ENCODE data around the gene PDE11A. TPM values are rescaled to one million over a fixed set of nuclear protein-coding genes. Genes with fewer than 3 reads are reported as not detected.

PDE11A gene
- total RNA-seq, 2 donors from 2014 or later = 1.5 to 1.9 TPM

- Mint-ChIP-seq H3K36me3 (ENCODE audit: low read depth) (no peaks in the 10 kb centered on the region), H3K9me3 (no peaks in the 10 kb centered on the region), H3K27me3 (ENCODE audit: insufficient read depth) (peaks cover 4% of the 10 kb centered on the region), H3K4me3 (no peak overlapping the region), H3K27ac (no peak overlapping the region), H3K4me1 (peaks cover 9% of the 10 kb centered on the region)
- 100% methylated on average over 1 of the region's 1 CpG for WGBS, 2 experiments (ENCODE audit: insufficient coverage in 1 of 2, insufficient read length in 1 of 2)
- H3K4me1 ChIP-seq (ENCODE audit: control insufficient read depth, insufficient read depth, low read length) = no peaks in the 10 kb centered on the region
- no peaks in the 10 kb centered on the region for H3K36me3 ChIP-seq (ENCODE audit: control insufficient read depth, insufficient read depth, low read length)
- no peak for DNase-seq
- H3K9ac ChIP-seq (ENCODE audit: extremely low read depth, low read length, poor library complexity, severe bottlenecking) = no peak overlapping the region
- no peak overlapping the region for H3K4me3 ChIP-seq (ENCODE audit: low read length)
- H3K9me3 ChIP-seq (ENCODE audit: control insufficient read depth, low read length) = no peaks in the 10 kb centered on the region
- no peak for TF ChIP-seq CTCF (conservative IDR thresholded peaks at IDR 0.05)
- no peak overlapping the region for H3K27ac ChIP-seq (ENCODE audit: low read depth, low read length)
- H3K27me3 ChIP-seq (ENCODE audit: control insufficient read depth, insufficient read depth, low read length, poor library complexity, severe bottlenecking) = no peaks in the 10 kb centered on the region
Measured at GRCh38 chr2:177873915-177874314, 198.7 kb downstream of the PDE11A start.

- no peaks in the 10 kb centered on the region for H3K9me3 ChIP-seq (ENCODE audit: control insufficient read depth, low read length)
- H3K27me3 Mint-ChIP-seq (ENCODE audit: insufficient read depth) = peaks cover 7% of the 10 kb centered on the region
- H3K9me3 Mint-ChIP-seq = no peaks in the 10 kb centered on the region
- H3K4me3 ChIP-seq (ENCODE audit: low read length) = no peak overlapping the region
- DNase-seq = no peak
- no peaks in the 10 kb centered on the region for H3K27me3 ChIP-seq (ENCODE audit: control insufficient read depth, insufficient read depth, low read length, poor library complexity, severe bottlenecking)
- H3K27ac Mint-ChIP-seq = no peak overlapping the region
- no peak overlapping the region for H3K27ac ChIP-seq (ENCODE audit: low read depth, low read length)
- H3K4me1 Mint-ChIP-seq = peaks cover 5% of the 10 kb centered on the region
- no peak for TF ChIP-seq CTCF (conservative IDR thresholded peaks at IDR 0.05)
- H3K36me3 Mint-ChIP-seq (ENCODE audit: low read depth) = no peaks in the 10 kb centered on the region
- no peaks in the 10 kb centered on the region for H3K36me3 ChIP-seq (ENCODE audit: control insufficient read depth, insufficient read depth, low read length)
- no peak overlapping the region for H3K9ac ChIP-seq (ENCODE audit: extremely low read depth, low read length, poor library complexity, severe bottlenecking)
- H3K4me1 ChIP-seq (ENCODE audit: control insufficient read depth, insufficient read depth, low read length) = no peaks in the 10 kb centered on the region
- H3K4me3 Mint-ChIP-seq = no peak overlapping the region
Measured at GRCh38 chr2:177872286-177872685, 200.3 kb downstream of the PDE11A start.

GRCh38 chr2:177869912-177870311, 202.7 kb downstream of the PDE11A start:
- Histone ChIP-seq H3K36me3 (ENCODE audit: control insufficient read depth, insufficient read depth, low read length) (no peaks in the 10 kb centered on the region), H3K27me3 (ENCODE audit: control insufficient read depth, insufficient read depth, low read length, poor library complexity, severe bottlenecking) (no peaks in the 10 kb centered on the region), H3K27ac (ENCODE audit: low read depth, low read length) (no peak overlapping the region), H3K9me3 (ENCODE audit: control insufficient read depth, low read length) (no peaks in the 10 kb centered on the region), H3K9ac (ENCODE audit: extremely low read depth, low read length, poor library complexity, severe bottlenecking) (no peak overlapping the region), H3K4me3 (ENCODE audit: low read length) (no peak overlapping the region), H3K4me1 (ENCODE audit: control insufficient read depth, insufficient read depth, low read length) (no peaks in the 10 kb centered on the region)
- no peak for TF ChIP-seq CTCF (conservative IDR thresholded peaks at IDR 0.05)
- no peaks in the 10 kb centered on the region for H3K9me3 Mint-ChIP-seq
- H3K27me3 Mint-ChIP-seq (ENCODE audit: insufficient read depth) = peaks cover 11% of the 10 kb centered on the region
- H3K4me1 Mint-ChIP-seq = peaks cover 3% of the 10 kb centered on the region
- H3K27ac Mint-ChIP-seq = no peak overlapping the region
- H3K4me3 Mint-ChIP-seq = no peak overlapping the region
- no peaks in the 10 kb centered on the region for H3K36me3 Mint-ChIP-seq (ENCODE audit: low read depth)
- WGBS, 2 experiments (ENCODE audit: insufficient coverage in 1 of 2, insufficient read length in 1 of 2) = 91 to 93% methylated on average over 3 of the region's 3 CpGs
- DNase-seq = no peak
